CD4-positive, alpha-beta T cell treated with Interleukin-2 at 100 ng/mL for 4 hours (primary cell): ENCODE results near the gene RPLP1.

ENCODE experiments used
- DNase-seq: peaks from one replicate; pipeline ENCODE4 v3.0.0-alpha.2; 2020; ENCODE audit warnings: low spot score

The RPLP1 gene

DNA sequence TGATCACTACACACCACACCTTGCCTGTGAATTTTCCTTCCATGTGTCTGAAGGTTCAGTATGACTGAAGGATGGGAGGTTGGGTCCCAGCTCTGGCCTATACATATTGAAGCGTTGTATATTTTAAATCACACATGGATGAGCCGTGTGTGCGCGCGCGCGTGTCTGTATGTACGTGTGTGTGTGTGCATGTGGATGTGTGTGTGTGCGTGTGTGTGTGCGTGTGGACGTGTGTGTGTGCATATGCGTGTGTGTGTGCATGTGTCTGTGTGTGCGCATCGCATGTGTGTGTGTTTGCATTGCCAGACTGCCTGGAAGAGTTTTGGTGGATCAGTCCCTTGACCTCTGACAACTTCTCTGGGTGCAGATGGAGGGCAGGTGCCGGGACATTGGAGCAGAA is 45.7 kb downstream of the RPLP1 start:
- DNase-seq, result no peak

DNA sequence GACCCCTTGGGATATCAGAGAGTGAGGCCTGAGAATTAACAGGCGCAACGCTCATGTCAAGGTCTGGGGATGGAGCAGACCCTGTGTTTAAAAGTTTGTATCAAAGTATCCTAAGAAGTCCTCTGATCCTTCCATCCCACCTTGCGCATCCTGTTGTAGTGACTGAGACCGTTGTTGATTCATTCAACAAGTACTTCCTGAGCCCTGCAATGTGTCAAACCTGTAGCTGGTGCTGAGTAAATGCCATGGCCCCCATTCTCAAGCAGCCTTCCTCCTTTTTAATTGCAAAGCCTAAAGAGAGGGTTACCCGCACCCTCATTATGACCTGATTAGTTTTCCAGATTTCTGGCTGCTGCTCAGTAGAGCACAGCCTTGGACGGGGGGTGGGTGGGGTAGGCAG is 46.4 kb downstream of the RPLP1 start:
- DNase-seq, result no peak

DNA sequence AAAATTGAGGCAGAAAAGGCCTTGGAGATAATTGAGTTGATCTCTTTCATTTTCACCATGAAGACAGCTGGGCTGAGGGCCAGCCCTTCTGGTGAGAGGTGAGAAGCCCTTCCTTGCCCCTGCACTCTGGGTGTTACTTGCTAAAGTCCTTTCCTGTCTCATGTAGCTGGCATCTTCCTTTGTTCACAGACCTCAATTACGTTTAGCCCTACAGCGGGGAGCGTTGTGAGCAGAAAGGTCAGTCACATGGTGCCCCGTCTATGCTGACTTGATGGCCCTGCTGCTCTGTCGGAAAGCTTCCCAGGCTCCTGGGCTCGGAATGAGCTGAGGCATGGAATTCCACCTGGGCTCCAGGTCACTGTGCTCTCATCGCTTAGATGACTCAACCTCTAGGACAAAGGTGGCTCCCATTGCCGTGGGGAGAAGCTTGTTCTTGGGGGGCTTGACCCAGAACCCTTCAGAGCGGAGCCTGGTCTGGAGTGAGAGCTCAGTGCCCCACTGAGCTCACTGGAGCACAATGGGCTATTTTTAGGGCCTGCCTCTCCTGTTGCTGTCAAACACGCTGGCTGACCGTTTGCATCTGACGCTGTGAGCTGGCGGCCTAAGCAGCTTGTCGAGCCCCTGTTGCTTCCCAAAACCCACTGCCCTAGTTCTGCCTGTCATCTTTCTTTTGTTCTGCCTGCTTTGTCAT is 47.0 kb downstream of the RPLP1 start:
- DNase-seq, result no peak

DNA sequence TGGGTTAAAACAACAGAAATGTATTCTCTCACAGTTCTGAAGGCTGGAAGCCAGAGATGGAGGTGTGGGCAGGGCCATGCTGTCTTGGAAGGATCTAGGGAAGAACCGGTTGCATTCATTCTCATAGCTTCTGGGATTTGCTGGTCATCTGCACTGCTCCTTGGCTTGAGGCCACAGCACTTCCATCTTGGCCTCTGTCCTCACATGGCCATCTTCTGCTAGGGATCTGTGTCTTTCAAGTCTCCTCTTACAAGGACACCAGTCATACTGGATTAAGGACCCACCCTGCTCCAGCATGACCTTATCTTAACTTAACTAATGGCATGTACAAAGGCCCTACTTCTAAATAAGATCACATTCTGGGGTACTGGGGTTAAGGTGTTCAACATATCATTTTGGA is 47.7 kb downstream of the RPLP1 start:
- no peak for DNase-seq

DNA sequence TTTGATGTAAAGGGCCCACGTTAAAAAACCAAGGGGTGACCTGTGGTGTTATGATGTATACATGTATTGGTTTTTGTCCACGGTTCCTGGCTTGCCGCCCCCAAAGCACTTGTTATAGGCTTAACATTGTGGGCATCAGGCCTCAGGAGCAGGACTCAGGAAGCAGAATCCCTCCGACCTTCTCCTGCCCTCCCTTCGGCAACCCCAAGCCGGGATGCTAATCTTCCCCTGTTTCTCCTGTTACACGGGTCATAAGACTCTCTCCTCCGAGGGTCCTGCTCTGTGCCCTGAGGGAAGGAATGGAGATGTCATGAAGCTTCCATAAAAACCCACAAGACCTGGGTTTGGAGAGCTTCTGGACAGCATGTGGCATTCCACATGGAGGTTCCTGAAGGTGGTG is 48.8 kb downstream of the RPLP1 start:
- DNase-seq, result no peak

DNA sequence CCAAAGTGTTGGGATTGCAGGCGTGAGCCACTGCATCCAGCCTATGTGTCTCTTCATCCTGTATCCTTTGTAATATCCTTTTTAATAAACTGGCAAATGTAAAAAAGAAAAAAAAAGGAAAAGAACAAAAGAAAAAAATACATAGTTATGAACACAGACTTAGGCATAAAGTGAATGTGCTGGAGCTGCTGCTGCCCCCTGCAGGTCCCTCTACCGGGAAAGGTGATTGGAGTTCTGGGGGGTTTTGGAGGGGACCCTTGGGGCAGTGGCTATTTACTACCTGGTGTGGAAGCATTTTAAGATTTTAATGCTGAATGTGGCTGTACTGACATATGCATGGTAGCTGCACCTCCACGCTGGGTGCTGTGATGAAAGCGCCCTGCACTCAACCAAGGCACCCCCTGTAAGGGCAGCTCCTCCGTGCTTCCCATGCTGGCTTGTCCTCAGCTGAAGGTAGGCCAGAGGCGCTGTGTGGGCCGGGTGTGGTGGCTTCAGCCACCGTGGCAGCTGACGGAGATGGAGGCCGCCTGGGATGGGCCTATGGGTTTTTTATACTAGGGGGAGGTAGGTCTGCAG is 49.9 kb downstream of the RPLP1 start:
- DNase-seq, result no peak

DNA sequence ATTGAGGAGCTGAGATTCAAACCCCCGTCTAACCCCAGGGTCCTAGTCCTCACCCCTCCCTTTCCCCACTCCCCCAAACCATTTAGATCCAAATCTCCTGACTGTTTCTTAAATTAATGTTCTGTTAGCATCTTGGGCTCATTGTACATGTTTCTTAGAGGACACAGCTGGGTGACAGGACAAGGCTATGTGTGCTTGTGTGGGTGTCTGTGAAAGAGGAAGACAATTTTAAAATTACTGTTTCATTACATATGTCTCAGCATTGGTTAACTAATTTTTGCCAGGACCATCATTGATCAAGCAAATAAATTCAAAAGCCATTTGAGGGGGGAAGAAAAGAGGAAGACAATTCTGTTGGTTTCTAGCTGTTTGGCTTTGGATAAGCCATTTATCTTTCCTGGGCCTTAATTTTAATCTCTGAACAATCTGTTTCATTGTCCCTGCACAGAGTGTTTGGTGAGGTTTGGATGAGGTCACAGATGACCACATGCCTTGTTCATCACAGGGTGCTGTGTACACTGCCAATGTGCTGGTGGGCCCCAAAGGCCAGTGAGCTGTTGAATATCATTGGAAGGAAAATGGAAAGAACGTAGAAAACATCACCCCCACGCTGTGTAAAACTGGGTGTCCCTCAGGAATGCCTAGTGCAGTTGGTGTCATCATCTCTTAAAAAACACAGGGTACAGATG is 51.9 kb downstream of the RPLP1 start:
- DNase-seq, result no peak
